ENCODE results near the gene KNG1.
"Not testable (repeated sequence)": the region's sequence is repeated elsewhere in the genome, so short reads cannot be mapped to it uniquely, and the experiment has no call there.

KNG1 gene

DNA sequence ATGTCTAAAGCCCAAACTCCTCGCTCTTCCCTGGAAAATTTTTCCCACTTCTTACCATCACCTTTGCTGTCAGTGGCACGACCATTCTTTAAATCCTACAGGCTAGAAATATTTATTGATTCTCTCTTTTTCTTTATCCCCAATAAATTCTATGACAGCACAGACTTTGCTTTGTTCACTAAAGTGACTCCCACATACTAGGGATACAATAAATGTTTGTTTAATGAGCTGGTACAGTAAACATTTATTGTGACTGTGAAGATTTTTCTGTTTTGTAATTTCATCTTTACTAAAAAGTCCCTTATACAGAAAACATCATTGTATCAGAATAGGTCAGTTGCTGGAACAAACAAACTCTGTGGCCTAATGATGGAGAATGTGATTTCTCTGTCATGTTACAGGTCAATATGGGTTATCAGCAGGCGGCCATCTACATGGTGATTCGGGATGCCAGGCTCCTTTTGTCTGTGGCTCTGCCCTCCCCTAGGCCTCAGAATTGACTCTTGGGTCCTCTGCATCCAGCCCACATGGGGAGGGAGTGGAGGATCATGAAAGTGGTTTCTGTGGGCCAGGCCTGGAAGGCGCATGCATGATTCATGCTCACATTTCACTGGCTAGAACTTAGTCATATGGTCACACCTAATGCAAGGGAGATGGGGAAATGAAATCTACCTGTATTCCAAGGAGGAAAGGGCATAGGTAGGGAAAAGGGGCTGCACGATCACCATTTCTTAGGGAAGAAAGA lies 22.7 kb upstream of the KNG1 start:
- Histone ChIP-seq H3K9me3 (ENCODE audit: control insufficient read depth, insufficient read depth, low read length) (no peaks in the 10 kb centered on the region), H3K4me1 (ENCODE audit: insufficient read depth, low read length) (0 out of 2 replicates have a peak, but pooled peaks cover 7% of the 10 kb centered on the region), H3K36me3 (ENCODE audit: insufficient read depth, low read length) (no peaks in the 10 kb centered on the region), H3K9ac (ENCODE audit: low read depth, low read length) (no peak overlapping the region)

DNA sequence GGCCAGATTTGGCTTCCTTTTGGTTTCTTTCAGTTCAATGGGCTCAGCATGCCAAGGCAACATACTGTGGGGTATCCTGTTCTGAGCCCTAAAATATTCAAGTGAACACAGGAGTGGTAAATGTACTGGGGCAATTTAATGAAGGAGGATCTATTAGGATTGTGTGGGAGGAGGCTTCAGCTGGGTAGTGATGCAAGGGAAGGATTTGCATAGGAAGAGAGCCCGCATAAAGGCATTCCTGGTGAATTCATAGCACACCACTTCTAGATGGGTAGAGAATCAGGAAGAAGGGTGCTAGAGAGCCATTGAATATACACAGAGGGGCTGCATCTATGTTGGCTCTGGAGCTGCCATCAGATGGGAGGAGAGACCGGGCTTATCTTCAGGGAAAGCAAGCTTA lies 20.6 kb upstream of the KNG1 start:
- 0 out of 2 replicates have a peak, but pooled peaks cover 7% of the 10 kb centered on the region for H3K4me1 ChIP-seq (ENCODE audit: insufficient read depth, low read length)
- no peaks in the 10 kb centered on the region for H3K36me3 ChIP-seq (ENCODE audit: insufficient read depth, low read length)
- no peaks in the 10 kb centered on the region for H3K9me3 ChIP-seq (ENCODE audit: control insufficient read depth, insufficient read depth, low read length)
- H3K9ac ChIP-seq (ENCODE audit: low read depth, low read length): no peak overlapping the region

DNA sequence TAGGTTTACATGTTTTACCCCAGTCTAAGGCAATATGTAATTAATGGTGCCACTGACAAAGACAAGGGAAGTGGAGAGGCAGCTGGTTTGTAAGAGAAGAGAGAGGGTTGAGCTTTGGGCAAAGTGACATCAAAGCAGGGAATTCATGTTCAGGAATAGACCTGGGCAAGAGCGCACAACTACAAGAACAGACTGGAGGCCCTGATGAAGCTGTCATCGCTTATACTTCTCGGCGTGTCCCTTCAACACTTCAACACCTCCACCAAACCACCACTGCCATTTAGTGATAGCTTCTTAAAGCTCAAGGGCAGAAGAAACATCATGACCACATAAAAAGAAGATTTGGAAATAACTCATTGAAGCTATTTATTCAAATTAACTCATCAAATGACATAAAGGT lies 19.6 kb upstream of the KNG1 start:
- H3K9me3 ChIP-seq (ENCODE audit: control insufficient read depth, insufficient read depth, low read length): no peaks in the 10 kb centered on the region

GRCh38 chr3:186700267-186700666 lies 16.9 kb upstream of the KNG1 start:
- H3K9me3 ChIP-seq (ENCODE audit: control insufficient read depth, insufficient read depth, low read length): no peaks in the 10 kb centered on the region
- no peaks in the 10 kb centered on the region for H3K36me3 ChIP-seq (ENCODE audit: insufficient read depth, low read length)
- H3K9ac ChIP-seq (ENCODE audit: low read depth, low read length): no peak overlapping the region
- 0 out of 2 replicates have a peak, but pooled peaks cover 7% of the 10 kb centered on the region for H3K4me1 ChIP-seq (ENCODE audit: insufficient read depth, low read length)

More for the DNA sequence above, 19.6 kb upstream of the KNG1 start:
- 0 out of 2 replicates have a peak, but pooled peaks cover 7% of the 10 kb centered on the region for H3K4me1 ChIP-seq (ENCODE audit: insufficient read depth, low read length)
- no peak overlapping the region for H3K9ac ChIP-seq (ENCODE audit: low read depth, low read length)
- no peaks in the 10 kb centered on the region for H3K36me3 ChIP-seq (ENCODE audit: insufficient read depth, low read length)

DNA sequence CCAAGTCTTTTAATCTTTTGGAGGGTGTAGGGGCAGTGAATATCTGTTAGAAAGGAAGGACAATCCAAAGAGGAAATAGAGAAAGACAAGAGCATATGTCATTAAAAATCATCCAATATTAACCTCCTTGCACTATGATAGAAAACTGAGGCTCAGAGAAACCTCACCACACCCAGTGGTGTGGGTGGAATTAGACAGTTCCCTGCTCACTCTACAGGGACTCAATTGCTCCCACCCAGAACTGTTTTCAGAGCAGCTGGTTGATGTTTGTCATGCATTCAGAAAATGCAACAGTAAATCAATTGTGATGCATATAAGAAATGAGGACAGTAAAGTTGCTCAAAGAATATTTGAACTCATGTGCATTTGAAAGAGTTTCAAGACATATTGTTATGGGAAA lies 14.7 kb upstream of the KNG1 start:
- not testable (repeated sequence) for H3K9me3 ChIP-seq (ENCODE audit: control insufficient read depth, insufficient read depth, low read length); H3K36me3 ChIP-seq (ENCODE audit: insufficient read depth, low read length); H3K9ac ChIP-seq (ENCODE audit: low read depth, low read length); H3K4me1 ChIP-seq (ENCODE audit: insufficient read depth, low read length)

DNA sequence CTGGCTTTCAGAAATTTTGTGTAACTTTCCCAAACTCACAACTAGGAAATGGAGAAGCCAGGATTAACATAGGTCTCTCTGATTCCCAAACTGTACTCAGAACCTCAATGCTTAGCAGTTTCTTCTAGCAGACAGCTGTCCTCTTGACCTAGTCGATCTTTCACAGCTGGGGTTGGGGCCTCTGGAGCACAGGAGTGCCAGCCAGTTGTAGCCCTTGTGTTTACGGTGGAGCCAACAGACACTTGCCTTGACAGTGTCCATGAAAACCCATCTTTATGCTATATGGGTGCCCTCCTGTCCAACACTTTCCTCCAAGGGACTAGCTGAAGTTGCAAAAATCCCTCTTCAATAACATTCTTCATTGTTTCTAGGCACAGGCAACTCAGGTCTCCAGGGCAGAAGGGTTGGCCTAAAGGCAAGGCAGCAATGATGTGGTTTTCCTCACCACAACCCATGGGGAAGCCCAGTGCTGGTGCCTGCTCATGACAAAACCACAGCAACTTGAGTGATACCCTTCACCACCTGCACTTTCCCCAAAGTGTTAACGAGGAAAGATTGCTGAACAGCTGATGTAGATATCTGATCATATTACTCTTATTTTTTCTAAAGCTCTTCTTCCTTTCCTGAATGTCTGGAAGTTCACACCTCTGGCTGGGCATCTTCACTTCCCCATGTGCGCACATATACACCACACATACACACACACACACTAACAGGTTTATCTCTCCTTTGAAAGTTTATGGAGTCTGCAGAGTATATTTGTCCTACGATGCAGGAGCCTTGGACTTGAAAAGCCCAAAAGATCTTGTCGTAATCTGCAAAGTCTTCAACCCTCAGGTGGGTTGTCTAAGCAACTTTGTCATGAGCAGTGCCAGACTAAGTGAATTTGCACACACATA lies 11.0 kb upstream of the KNG1 start:
- Histone ChIP-seq H3K9ac (ENCODE audit: low read depth, low read length) (no peak overlapping the region), H3K9me3 (ENCODE audit: control insufficient read depth, insufficient read depth, low read length) (no peaks in the 10 kb centered on the region), H3K4me1 (ENCODE audit: insufficient read depth, low read length) (no peaks in the 10 kb centered on the region), H3K36me3 (ENCODE audit: insufficient read depth, low read length) (no peaks in the 10 kb centered on the region)

GRCh38 chr3:186708983-186709679 lies 8.0 kb upstream of the KNG1 start:
- no peaks in the 10 kb centered on the region for H3K9me3 ChIP-seq (ENCODE audit: control insufficient read depth, insufficient read depth, low read length)
- H3K4me1 ChIP-seq (ENCODE audit: insufficient read depth, low read length): no peaks in the 10 kb centered on the region
- H3K9ac ChIP-seq (ENCODE audit: low read depth, low read length): no peak overlapping the region
- no peaks in the 10 kb centered on the region for H3K36me3 ChIP-seq (ENCODE audit: insufficient read depth, low read length)

GRCh38 chr3:186710694-186711093 lies 6.5 kb upstream of the KNG1 start:
- H3K4me1 ChIP-seq (ENCODE audit: insufficient read depth, low read length); H3K9me3 ChIP-seq (ENCODE audit: control insufficient read depth, insufficient read depth, low read length); H3K36me3 ChIP-seq (ENCODE audit: insufficient read depth, low read length); H3K9ac ChIP-seq (ENCODE audit: low read depth, low read length): not testable (repeated sequence)

DNA sequence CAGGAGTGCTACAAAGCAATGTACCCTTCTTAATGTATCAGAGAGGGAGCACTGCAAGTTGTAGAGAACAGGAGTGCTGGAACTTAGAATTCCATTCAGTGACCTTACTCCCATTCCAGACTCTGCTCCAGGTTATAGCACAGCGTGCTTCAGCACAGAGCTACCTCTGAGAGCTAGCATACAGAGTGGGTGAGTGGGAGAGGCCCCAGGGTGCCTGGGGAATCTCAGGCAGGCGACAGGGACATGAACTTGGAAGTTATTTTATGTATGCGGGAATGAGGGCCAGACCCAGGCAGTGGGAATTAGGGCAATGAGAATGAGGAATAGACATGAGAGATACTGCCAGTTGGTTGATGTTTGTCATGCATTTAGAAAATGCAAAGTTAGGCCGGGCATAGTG lies 3.7 kb upstream of the KNG1 start:
- H3K9ac ChIP-seq (ENCODE audit: low read depth, low read length): no peak overlapping the region
- H3K4me1 ChIP-seq (ENCODE audit: insufficient read depth, low read length): no peaks in the 10 kb centered on the region
- H3K9me3 ChIP-seq (ENCODE audit: control insufficient read depth, insufficient read depth, low read length): no peaks in the 10 kb centered on the region
- H3K36me3 ChIP-seq (ENCODE audit: insufficient read depth, low read length): no peaks in the 10 kb centered on the region

DNA sequence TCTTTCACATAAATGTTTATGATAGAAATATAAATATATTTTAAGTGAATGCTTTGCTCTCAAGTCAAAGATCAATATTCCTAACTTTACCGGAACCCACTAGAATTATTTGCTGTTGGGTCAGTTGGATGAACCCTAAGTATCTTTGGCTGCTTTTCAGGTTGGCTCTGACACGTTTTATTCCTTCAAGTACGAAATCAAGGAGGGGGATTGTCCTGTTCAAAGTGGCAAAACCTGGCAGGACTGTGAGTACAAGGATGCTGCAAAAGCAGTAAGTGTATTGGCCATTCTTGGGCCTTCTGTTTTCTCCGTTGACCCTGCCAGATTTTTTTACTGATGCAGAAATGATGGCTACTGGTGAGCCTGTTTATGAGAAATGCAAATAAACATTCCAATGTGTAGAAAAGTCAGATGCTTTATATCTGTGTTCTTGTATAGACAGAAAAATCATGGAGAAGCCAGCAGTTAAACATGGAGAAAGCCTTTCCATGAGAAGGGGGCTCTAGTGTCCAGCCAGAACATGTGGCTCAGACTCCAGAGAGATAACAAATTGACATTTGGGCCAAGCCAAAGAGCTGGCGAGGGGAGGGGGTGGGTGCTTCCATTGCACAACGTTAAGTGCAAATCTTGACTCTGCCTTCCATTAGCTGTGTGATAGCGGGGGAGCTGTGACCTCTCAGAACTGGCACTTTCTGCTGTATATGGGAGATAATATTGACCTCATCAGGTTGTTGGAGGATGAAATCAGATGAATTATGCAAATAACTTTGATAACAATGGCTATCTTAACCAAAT lies 3.0 kb downstream of the KNG1 start:
- Histone ChIP-seq H3K9me3 (ENCODE audit: control insufficient read depth, insufficient read depth, low read length) (no peaks in the 10 kb centered on the region), H3K4me1 (ENCODE audit: insufficient read depth, low read length) (peaks cover 8% of the 10 kb centered on the region), H3K36me3 (ENCODE audit: insufficient read depth, low read length) (no peaks in the 10 kb centered on the region), H3K9ac (ENCODE audit: low read depth, low read length) (no peak overlapping the region)

DNA sequence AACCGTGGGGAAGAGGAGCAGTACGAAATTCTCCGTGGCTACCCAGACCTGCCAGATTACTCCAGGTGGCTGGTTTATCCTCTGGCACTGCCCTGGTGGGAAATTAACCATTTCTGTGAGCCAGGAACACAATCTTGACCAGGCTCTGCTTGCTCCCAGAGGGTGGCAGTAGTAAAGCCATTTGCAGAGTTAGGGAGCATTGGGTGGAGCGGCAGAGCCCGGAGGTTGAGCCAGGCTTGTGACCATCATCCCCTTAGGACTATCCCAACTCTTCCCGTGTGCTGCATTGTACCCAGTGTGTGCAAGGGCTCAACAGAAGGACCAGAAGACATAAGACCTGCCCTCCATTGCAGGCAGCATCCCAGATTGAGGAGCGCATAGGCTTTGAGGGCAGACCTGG lies 5.3 kb downstream of the KNG1 start:
- Histone ChIP-seq H3K36me3 (ENCODE audit: insufficient read depth, low read length) (no peaks in the 10 kb centered on the region), H3K9me3 (ENCODE audit: control insufficient read depth, insufficient read depth, low read length) (no peaks in the 10 kb centered on the region), H3K9ac (ENCODE audit: low read depth, low read length) (no peak overlapping the region), H3K4me1 (ENCODE audit: insufficient read depth, low read length) (peaks cover 8% of the 10 kb centered on the region)

GRCh38 chr3:186724911-186725310 lies 7.8 kb downstream of the KNG1 start:
- Histone ChIP-seq H3K36me3 (ENCODE audit: insufficient read depth, low read length) (no peaks in the 10 kb centered on the region), H3K9ac (ENCODE audit: low read depth, low read length) (no peak overlapping the region), H3K9me3 (ENCODE audit: control insufficient read depth, insufficient read depth, low read length) (no peaks in the 10 kb centered on the region), H3K4me1 (ENCODE audit: insufficient read depth, low read length) (peaks cover 8% of the 10 kb centered on the region)

GRCh38 chr3:186732169-186732766 lies 15.1 kb downstream of the KNG1 start:
- no peaks in the 10 kb centered on the region for H3K36me3 ChIP-seq (ENCODE audit: insufficient read depth, low read length)
- H3K9me3 ChIP-seq (ENCODE audit: control insufficient read depth, insufficient read depth, low read length): no peaks in the 10 kb centered on the region
- H3K9ac ChIP-seq (ENCODE audit: low read depth, low read length): no peak overlapping the region
- H3K4me1 ChIP-seq (ENCODE audit: insufficient read depth, low read length): no peaks in the 10 kb centered on the region
